Colon (tissue), 2 donors: ENCODE results near the gene TOM1.
A peak's percentile ranks its signal among the peaks of the same experiment; 100 is the strongest.

Experiments used
- FAIRE-seq: peaks from 2 replicates; lab custom pipeline; 2012; peaks lifted over from hg19 to GRCh38; lab: Jason Lieb, UNC
- donor health status: control.
- donor health status: control.

TOM1 gene

GRCh38 chr22:35299673-35300499 lies at the start of gene TOM1:
TSS of gene TOM1 (plus strand) at chr22:35299894. CDS start at chr22:35299929, 35 bp downstream.
- peak; percentile 45 for FAIRE-seq

- FAIRE-seq = no peak
These were observed 49.5 kb upstream of the TOM1 start for GRCh38 chr22:35250156-35250555.

GRCh38 chr22:35253946-35254345 lies 45.7 kb upstream of the TOM1 start:
- no peak for FAIRE-seq

- no peak for FAIRE-seq
These were observed 42.7 kb upstream of the TOM1 start for GRCh38 chr22:35257002-35257320.

- no peak for FAIRE-seq
These were observed 42.1 kb upstream of the TOM1 start, which contains the start of gene HMGXB4 for GRCh38 chr22:35257321-35258190. TSS of gene HMGXB4 (plus strand) at chr22:35257493. CDS start at chr22:35262391, 4,898 bp downstream.

- FAIRE-seq = no peak
These were observed 41.3 kb upstream of the TOM1 start for GRCh38 chr22:35258191-35258988.

- no peak for FAIRE-seq
These were observed 34.7 kb upstream of the TOM1 start for GRCh38 chr22:35264986-35265385.

GRCh38 chr22:35266277-35266676 lies 33.4 kb upstream of the TOM1 start:
- no peak for FAIRE-seq

- FAIRE-seq = no peak
These were observed 30.1 kb upstream of the TOM1 start for GRCh38 chr22:35269630-35270029.

- FAIRE-seq = no peak
These were observed 25.4 kb upstream of the TOM1 start for GRCh38 chr22:35274154-35274871.

- no peak for FAIRE-seq
These were observed 24.1 kb upstream of the TOM1 start for GRCh38 chr22:35275580-35275979.

- FAIRE-seq = no peak
These were observed 23.7 kb upstream of the TOM1 start for GRCh38 chr22:35276019-35276418.

GRCh38 chr22:35288116-35288515 lies 11.6 kb upstream of the TOM1 start:
- no peak for FAIRE-seq

- no peak for FAIRE-seq
These were observed 6.9 kb upstream of the TOM1 start for GRCh38 chr22:35292786-35293185.

GRCh38 chr22:35296051-35296450 lies 3.6 kb upstream of the TOM1 start:
- no peak for FAIRE-seq

- no peak for FAIRE-seq
These were observed 449 bp upstream of the TOM1 start for GRCh38 chr22:35299217-35299672.

GRCh38 chr22:35301372-35301874 lies 1.7 kb downstream of the TOM1 start:
- FAIRE-seq = no peak

GRCh38 chr22:35303029-35303624 lies 3.4 kb downstream of the TOM1 start:
- FAIRE-seq = no peak

- FAIRE-seq = no peak
These were observed 5.9 kb downstream of the TOM1 start for GRCh38 chr22:35305525-35306070.

- no peak for FAIRE-seq
These were observed 6.8 kb downstream of the TOM1 start for GRCh38 chr22:35306350-35306967.
